GM19455 (cell line): ENCODE results near the gene WNK3.

Source experiments
- ATAC-seq: cut with Tn5 transposase; IDR thresholded peaks from one replicate; pipeline ENCODE4 v1.9.1; 2021; ENCODE audit not compliant: unreplicated experiment

WNK3 gene

DNA sequence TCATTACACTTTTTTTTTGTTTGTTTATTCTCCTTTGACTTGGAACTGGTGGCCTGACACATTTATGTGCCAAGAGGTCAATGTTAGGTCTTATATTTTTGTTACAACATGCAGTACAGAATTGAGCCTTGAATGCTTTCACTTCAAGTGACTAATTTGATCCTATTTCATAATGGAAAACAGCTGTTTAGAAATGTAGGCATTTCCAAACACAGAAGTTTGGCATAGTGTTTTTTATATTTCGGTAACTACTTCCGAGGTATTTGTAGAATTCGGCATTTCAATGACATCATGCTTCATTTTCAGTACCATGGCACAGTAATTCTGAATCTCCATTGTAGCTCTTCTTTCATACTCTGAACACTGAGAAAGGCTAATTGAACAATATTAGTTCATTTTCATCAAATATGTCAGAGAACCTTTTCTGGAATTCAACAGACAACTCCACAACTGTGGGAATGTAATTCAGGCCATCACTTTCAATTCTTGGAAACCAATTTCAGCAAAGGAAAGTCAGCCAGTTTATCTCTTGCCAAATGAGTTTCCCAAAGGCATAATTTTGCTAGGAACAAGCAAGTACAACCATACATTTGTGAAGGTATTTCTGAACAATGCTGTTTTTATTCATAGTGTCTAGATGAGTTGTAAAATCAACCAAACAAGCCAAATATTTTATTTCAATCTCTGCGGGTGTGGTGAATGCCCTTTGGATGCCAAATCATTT is 186.2 kb downstream of the WNK3 start:
- ATAC-seq: no peak

DNA sequence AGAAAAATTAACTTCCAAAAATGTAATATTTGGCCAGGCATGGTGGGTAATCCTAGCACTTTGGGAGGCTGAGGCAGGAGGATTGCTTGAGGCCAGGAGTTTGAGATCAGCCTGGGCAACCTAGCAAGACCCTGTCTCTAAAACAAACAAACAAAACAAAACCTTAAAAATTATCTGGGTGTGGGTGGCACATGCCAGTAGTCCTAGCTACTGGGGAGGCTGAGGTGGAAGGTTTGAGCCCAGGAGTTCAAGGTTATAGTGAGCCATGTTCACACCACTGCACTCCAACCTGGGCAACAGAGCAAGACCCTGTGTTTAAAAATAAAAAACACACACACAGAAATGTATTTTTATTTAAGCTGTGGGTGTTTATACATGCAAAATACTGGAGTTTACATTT is 186.8 kb downstream of the WNK3 start:
- no peak for ATAC-seq

DNA sequence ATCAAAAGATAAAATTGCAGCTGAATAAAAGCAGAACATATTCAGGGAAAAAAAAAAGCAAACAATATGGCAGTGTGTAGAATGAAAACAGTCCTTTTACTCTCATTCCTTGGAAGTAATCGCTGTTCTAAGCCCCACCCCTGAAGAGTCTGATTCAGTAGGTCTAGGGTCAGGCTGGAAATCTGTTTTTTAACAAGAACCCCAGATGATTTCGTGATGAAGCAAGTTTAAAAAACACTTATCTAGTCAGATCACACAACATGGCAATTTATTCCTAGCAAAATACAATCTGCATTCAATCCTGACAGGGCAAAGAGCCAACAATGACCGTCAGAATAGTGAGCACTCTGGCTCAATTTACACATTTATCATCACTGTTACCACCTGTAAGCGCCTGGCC is 190.9 kb downstream of the WNK3 start:
- no peak for ATAC-seq

DNA sequence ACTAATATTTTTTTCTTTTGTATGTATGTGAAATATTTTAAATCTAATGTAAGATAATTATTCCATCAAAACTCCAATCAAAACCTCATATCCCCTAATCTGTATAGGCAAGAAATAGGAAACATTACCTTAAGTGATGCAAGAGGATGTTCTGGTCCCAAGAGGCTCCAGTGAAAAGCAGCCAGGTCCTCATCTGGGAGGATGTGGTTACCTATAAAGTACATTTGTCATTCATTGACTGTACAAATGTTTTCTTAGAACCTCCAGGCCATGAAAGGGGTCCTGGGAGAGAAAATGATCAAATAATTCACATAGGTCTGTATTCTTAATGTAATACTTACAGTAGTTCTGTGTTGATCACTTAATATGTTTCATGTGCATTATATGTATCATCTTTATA is 200.3 kb downstream of the WNK3 start:
- no peak for ATAC-seq
